HL-60/S4 treated with phorbol 12-myristate 13-acetate at 8.2 ng/mL for 4 days and 3 days (cell line): Measurements from ENCODE around the gene LSM8.

Experiments used
- in situ Hi-C: fragments of 300-500 bp; cut with MboI; formaldehyde crosslinking; loops from 2 replicates; pipeline ENCODE4 v1.15.0; 2022; ENCODE audit warnings: low sequenced_read_pairs

Gene LSM8

DNA sequence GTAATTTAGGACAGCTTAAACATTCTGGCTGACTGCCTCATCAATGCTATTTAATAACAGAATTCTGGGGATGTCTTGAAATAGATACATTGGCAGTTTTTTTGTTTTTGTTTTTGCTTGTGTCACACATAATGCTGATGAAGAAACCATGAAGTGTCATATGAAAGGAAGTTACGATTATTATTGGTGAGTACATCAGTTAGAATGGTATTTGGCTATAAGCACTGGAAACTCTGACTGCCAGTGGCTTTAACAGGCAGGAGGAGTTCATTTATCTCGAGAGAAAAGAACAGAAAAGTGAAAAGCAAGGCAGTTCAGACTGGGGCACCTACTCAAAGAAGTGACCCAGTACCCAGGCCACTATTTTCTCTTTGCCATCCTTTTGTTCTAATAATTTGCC, 18.1 kb downstream of the LSM8 start:
- in situ Hi-C loops = no loop called here

DNA sequence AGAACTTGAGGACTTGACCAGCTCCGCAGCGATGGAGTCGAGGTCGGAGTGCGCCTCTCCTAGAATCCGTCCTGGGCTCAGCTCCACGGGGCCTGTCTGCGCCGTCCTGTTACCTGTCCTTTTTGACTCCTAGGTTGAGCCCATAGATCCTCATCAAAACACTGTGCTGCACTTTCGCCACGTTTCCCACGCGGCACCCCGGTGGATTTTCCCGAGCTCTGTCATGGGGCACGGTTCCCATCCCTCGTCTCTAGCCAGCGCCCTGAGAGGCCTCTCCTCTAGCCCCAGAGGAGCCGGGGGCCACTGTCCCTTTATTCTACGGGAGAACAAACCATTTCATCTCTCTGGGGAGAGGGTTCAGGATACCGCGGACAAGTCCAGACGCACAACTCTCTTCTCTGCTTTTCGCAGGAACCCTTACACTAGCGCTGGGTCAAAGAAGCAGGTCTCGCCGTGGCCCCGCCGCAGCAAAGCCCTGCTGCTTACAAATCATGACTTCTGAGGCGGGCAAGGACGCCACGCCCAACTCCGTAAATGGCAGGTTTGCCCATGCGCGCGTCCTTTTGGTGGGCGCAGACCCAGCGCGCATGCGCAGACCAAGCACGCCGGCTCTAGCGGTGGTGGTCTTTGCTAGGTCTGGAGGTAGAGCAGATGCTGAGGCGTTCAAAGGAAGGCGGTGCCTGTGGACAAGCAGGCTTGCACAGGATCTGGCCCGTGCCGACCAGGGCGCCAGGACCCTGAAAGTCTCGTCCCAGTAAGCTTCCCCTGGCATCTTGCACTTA, 30.3 kb downstream of the LSM8 start:
- in situ Hi-C loops = no loop called here

DNA sequence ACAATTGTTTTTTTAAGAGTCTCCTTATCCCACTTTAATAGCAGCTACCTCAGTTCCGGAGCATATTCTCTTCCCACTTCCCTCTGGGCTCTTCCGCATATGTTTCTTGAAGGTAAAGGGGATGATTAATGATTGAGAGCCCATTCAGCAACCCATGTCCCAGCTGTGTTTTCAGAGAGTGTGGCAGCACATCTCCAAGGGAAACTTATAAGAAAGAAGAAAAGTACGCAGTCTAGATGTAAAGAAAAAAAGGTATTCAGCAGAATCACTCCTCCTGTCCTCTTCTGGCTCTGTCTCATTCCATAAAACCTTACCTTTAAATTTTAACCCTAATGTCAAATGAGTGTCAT, 30.8 kb downstream of the LSM8 start:
- in situ Hi-C loops = no loop called here

DNA sequence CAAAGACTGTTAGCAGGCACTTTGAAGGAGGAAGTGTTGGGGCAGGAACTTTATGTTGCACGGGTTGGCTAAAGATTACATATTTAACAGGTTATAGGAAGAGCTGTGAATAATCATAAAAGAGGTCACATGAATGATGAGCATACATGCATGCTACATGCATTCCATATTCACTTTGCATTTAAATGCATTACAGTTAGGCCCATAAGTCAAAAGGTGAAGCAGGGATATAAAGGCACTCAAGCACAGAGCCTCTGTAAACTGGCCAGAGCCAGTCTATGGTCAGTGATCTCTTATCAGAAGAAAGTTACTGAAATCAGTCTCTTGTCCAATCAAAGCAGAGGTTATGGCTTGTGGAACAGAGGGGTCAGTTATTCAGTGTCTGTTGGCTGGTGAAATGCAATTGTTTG, 33.3 kb downstream of the LSM8 start:
- in situ Hi-C loops = no loop called here

DNA sequence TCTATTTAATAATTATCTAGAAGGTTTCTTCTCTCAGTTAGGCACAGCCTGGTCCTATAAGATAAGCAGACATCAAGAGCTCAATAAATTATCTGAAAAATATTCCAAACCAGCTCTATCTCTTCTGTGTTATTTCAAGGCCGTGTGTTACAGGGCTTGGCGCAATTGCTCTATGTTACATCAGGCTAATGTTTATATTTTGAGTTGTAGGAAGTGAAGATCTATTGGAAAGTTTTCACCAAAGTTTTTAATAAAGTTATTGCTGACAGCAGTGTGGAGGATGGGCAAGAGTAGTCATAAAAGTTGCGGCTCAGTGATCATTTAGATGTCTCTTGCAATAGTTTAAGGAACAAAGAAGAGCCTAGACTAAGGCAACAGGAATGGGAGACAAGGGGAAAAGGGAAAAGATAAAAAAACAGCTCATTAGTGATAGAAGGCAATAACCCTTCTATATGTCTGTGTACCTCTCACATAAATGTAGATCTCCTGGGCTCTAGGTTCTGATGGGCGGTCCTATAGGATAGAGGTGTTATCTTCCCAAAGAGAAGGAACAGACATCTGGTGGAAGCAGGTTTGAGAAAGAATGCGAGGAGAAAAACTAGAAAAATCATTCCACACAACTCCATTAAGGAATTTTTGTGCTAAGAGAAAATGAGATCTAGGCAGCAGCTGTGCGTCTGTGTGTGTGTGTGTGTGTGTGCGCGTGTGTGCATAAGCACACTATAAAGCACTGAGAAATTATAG, 34.6 kb downstream of the LSM8 start:
- in situ Hi-C loops = no loop called here

DNA sequence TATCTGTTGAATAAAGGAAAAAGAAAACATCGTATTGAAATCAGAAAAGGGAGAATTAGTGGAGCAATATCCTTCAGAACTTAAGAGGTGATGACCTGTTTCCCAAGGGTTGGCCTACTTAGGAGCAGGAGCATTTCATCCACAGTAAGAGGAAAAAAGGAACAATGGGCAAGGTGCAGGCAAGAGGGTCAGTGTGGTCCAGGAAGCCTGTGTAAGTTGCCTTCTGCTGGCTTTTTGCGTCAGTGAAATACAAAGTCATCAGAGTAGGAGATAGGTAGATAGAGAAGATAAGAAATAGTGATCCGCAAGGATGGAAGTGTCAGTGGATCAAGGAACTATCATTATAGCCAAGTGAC, 35.2 kb downstream of the LSM8 start:
- in situ Hi-C loops = no loop called here

DNA sequence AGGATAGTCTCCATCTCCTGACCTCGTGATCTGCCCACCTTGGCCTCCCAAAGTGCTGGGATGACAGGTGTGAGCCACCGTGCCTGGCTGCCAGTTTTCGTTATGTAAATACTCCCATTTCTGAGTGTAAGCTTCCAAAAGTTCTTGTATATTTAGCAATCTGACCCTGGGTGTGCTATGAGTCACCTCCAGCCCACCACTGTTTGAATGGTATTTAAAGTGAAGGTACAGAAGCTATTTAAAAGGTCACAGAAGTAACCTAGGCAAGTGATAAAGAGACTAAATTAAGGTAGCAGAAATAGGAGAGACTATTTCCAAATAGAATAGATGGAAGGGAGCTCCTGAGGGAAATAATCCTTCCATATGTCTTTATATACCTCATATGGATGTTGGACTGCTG, 36.6 kb downstream of the LSM8 start:
- in situ Hi-C loops = no loop called here

DNA sequence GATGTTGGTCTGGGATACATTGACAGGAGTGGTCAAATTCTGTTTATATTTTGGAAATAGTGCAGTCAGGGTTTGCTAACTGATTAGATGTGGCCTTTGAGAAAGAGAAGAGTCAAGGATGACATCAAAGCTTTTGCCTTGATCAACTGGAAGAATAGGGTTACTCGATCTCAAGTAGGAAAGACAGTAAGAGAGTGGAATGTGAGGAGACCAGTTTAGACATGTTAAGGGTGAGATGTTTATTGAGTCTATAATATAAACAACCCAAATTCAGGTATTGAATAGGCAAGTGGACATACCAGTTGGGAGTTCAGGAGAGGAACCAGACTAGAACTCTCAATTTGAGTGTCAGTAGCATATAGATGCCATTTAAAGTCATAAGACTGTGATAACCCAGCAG, 38.6 kb downstream of the LSM8 start:
- in situ Hi-C loops = no loop called here

DNA sequence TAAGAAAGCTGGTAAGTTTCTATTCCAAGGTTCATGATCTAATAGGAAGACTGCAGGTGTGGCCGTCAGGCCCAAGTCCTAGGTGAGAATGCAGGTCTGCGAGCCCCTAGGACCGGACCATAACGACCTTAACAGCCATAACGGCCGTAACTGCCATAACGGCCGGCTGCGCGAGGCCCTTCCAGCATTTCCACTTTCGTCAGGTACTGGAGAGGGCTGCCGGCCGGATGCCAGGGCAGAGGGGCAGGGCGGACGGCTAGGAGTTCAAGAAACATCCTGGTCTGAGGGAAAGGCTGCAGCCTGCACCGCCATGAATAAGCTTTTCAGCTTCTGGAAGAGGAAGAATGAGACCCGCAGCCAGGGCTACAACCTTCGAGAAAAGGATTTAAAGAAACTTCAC, 40.6 kb downstream of the LSM8 start, which contains the start of gene ANKRD7:
Gene ANKRD7 (plus strand): TSS at position 184 of the 400 bp plus-strand sequence. CDS start 127 bp downstream, at position 311.
- in situ Hi-C loops = no loop called here

DNA sequence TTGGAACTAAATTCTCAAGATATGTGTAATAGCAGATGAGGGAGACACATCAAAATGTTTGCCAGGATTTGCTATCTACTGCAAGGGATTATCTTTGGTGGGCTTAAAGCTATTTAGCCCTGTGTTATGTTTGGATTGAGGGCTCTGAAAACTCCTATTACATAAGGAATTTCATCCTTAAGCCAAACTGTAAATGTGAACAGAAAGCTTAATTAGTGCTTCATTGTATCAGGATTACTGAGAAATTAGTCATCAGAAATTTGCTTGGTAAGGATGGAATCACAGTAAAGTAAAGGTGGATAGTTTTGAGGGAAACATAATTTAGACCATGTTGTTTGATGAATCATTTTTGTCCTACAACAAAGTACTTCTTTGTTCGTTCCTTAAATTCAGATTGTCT, 48.9 kb downstream of the LSM8 start:
- in situ Hi-C loops = loop anchor here (25.0 kb wide), 1 partner anchor 104 kb away; no protein-coding TSS in a partner anchor

DNA sequence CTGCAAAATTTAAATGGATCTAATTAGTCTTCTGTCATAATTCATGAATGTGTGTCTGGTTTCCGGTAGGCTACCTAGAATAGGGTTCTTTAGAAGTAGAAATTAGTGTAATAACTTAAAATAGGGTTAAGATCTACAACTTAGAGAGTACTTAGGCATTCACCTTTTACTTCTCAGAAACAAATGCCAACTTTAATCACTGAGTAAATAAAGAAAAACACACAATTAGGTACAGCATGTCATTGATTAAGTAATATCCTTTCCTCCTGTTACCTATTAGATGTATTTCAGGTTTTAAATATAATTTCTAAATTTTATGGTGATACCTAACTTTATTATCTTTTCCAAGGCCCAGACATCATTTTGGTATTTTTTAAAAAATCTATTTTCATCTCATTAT, 49.8 kb downstream of the LSM8 start:
- in situ Hi-C loops = loop anchor here (25.0 kb wide), 1 partner anchor 104 kb away; no protein-coding TSS in a partner anchor

DNA sequence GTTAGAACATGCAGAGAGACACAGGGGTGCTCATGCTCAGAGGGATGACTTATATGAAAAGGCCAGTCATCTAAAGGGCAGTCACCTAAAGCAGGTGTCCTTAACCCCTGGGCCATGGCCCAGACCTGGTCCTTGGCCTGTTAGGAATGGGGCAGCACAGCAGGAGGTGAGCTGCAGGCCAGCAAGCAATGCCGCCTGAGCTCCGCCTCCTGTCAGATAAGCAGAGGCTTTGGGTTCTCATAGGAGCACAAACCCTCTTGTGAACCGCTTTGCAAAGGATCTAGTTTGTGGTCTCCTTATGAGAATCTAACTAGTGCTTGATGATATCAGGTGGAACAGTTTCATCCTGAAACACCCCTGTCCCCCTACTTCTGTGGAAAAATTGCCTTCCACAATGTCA, 55.0 kb downstream of the LSM8 start:
- in situ Hi-C loops = loop anchor here (25.0 kb wide), 1 partner anchor 98 kb away; no protein-coding TSS in a partner anchor

DNA sequence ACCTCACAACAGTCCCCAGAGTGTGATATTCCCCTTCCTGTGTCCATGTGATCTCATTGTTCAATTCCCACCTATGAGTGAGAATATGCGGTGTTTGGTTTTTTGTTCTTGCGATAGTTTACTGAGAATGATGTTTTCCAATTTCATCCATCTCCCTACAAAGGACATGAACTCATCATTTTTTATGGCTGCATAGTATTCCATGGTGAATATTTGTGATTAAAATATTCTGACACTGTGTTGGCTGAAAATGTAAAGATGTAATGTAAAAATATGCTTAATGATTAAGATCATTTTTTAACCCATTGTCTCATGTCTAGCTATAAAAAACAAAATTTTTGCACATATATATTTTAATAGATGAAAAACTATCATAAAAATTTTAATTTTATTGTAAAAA, 56.4 kb downstream of the LSM8 start:
- in situ Hi-C loops = loop anchor here (25.0 kb wide), 1 partner anchor 97 kb away; no protein-coding TSS in a partner anchor
